Keratinocyte (primary cell): ENCODE results near the gene RCCD1. TPM values are rescaled to one million over a fixed set of nuclear protein-coding genes. Genes with fewer than 3 reads are reported as not detected.

ENCODE experiments used
- DNase-seq: peaks from one replicate; pipeline ENCODE4 v3.0.0-alpha.2; 2011; ENCODE audit warnings: low read depth, missing footprints, low spot score
- FAIRE-seq: peaks from 2 replicates; lab custom pipeline; 2011; peaks lifted over from hg19 to GRCh38; lab: Jason Lieb, UNC
- H2AFZ ChIP-seq: 2 replicates; pipeline ENCODE4 v1.6.0; 2012; ENCODE audit warnings: low read length, control low read depth, inconsistent platforms; ENCODE audit not compliant: control insufficient read depth
- H3K27ac ChIP-seq: 2 replicates; pipeline ENCODE4 v1.5.1; 2011; ENCODE audit warnings: low read length; ENCODE audit not compliant: control insufficient read depth, insufficient read depth
- H3K27me3 ChIP-seq: 3 replicates; pipeline ENCODE4 v1.6.0; 2011; ENCODE audit warnings: low read length; ENCODE audit not compliant: control insufficient read depth, insufficient read depth; ENCODE audit errors: extremely low read depth
- H3K36me3 ChIP-seq, 2 experiments: 2 replicates in 1 of 2; 3 replicates in 1 of 2; pipeline ENCODE4 v1.5.1; 2011; ENCODE audit warnings: low read length in 2 of 2, mild to moderate bottlenecking in 1 of 2; ENCODE audit not compliant: control insufficient read depth in 2 of 2, insufficient read depth in 2 of 2; ENCODE audit errors: extremely low read depth in 1 of 2
- H3K4me1 ChIP-seq: 3 replicates; pipeline ENCODE4 v1.5.1; 2011; ENCODE audit warnings: low read length; ENCODE audit not compliant: control insufficient read depth, insufficient read depth; ENCODE audit errors: extremely low read depth
- H3K4me2 ChIP-seq: 3 replicates; pipeline ENCODE4 v1.6.0; 2011; ENCODE audit warnings: low read depth, low read length; ENCODE audit not compliant: control insufficient read depth, insufficient read depth; ENCODE audit errors: extremely low read depth
- H3K4me3 ChIP-seq, 3 experiments: fragments of 200-600 bp in 1 of 3; sonication (generic) in 1 of 3; 2 replicates in 2 of 3; 3 replicates in 1 of 3; pipeline ENCODE4 v1.5.1; 2011 to 2016; ENCODE audit warnings: low read length in 3 of 3, mild to moderate bottlenecking in 3 of 3, control low read depth in 2 of 3, inconsistent platforms in 1 of 3, low read depth in 1 of 3, mixed read lengths in 1 of 3, mixed run types in 1 of 3, moderate library complexity in 1 of 3; ENCODE audit not compliant: control insufficient read depth in 2 of 3, insufficient read depth in 2 of 3; ENCODE audit errors: extremely low read depth in 1 of 3
- H3K79me2 ChIP-seq: 2 replicates; pipeline ENCODE4 v1.6.0; 2012; ENCODE audit warnings: low read length; ENCODE audit not compliant: control insufficient read depth, insufficient read depth
- H3K9ac ChIP-seq: 3 replicates; pipeline ENCODE4 v1.6.0; 2011; ENCODE audit warnings: low read length; ENCODE audit not compliant: control insufficient read depth, insufficient read depth; ENCODE audit errors: extremely low read depth
- H3K9me1 ChIP-seq: 3 replicates; pipeline ENCODE4 v1.6.0; 2011; ENCODE audit warnings: low read length; ENCODE audit not compliant: control insufficient read depth, insufficient read depth; ENCODE audit errors: extremely low read depth
- H3K9me3 ChIP-seq: 2 replicates; pipeline ENCODE4 v1.5.1; 2012; ENCODE audit warnings: low read depth, low read length; ENCODE audit not compliant: control insufficient read depth
- H4K20me1 ChIP-seq: 3 replicates; pipeline ENCODE4 v1.6.0; 2011; ENCODE audit warnings: low read length; ENCODE audit not compliant: control insufficient read depth, insufficient read depth; ENCODE audit errors: extremely low read depth
- EZH2 ChIP-seq: IDR thresholded peaks from one replicate; pipeline ENCODE4 v1.6.1; 2012; ENCODE audit warnings: inconsistent platforms, mild to moderate bottlenecking, low read length, moderate library complexity
- dilution Hi-C: fragments of 300-500 bp; cut with MboI; formaldehyde crosslinking; loops from one replicate; pipeline ENCODE4 v1.7.0; 2020; ENCODE audit warnings: low sequenced_read_pairs; ENCODE audit not compliant: extremely low pct_ligation_motif_present
- polyA plus RNA-seq, 5 experiments: library from polyadenylated mRNA; depleted of rRNA in 3 of 5; stranded (reverse) in 3 of 5; stranded (forward) in 1 of 5; unstranded in 1 of 5; fragments of >200 nt; gene quantifications; 1 replicate in 1 of 5; 2 replicates in 3 of 5; 3 replicates in 1 of 5; pipeline versions ENCODE4 v1.2.1 to v1.2.3, GENCODE V29; 2011 to 2012; ENCODE audit warnings: missing spikeins in 2 of 5, low read depth in 1 of 5, low replicate concordance in 1 of 5
- TF ChIP-seq, protein P1 (sequence below), 3 experiments: IDR thresholded peaks in 1 of 3; conservative IDR thresholded peaks in 1 of 3; optimal IDR thresholded peaks in 1 of 3; 2 replicates in 2 of 3; 3 replicates in 1 of 3; pipeline versions ENCODE3 to v1.5.1; 2011; ENCODE audit warnings: low read length in 3 of 3, mild to moderate bottlenecking in 3 of 3, moderate library complexity in 2 of 3, control low read depth in 1 of 3, inconsistent platforms in 1 of 3; ENCODE audit not compliant: insufficient read depth in 2 of 3; ENCODE audit errors: extremely low read depth in 1 of 3

The RCCD1 gene
- polyA plus RNA-seq, 1 donor (not counting 4 experiments of a cell fraction or from before 2014, with no cell fraction given), result 7.8 TPM

DNA sequence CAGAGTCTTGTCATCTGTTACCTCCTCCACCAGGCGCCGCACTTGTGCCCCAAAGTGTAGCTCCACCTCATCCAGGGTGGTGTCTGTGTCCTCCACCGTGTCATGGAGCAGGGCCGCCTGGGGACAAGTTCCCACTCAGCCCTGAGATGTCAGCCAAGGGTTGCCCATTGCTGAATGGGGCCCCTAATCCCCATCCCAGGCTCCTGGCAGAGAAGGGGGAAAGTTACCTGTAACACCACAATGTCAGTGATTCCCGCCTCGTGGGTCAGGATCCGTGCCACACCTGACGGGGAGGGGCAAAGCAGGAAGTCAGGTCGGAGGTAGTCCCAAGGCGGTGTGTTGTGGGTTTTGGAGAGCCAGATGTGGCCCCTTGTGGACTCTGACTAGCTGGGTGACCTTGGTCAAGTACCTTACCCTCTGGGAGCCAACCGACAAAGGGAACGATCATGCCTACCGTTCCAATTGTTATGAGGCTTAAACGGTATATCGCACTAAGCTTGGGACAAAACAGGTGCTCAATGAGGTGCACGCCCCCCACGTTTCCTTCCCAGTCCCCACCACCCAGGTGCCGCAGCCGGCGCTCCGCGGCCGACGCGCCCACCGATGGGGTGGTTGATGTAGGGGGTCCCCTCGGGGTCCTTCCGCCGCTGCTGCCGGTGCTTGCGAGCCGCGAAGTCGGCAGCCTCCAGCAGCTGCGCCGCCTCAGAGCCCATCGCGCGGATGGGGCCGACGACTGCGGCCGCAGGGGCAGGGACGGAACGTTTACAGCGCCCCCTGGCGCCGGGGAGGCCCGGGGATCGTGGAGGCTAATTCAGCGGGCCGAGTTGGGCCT is 22.6 kb upstream of the RCCD1 start, which contains the start of gene HDDC3:
Gene HDDC3, minus strand, starts transcription at position 722 of the 832 bp plus-strand sequence. Its CDS starts 9 bp downstream, at position 713.
- Histone ChIP-seq H2AFZ (peak within 1 kb of the TSS; percentile 92), H3K4me2 (peak within 1 kb of the TSS; percentile 90), H3K27me3 (no peaks in the 10 kb centered on the region), H3K9ac (peak within 1 kb of the TSS; percentile 76), H3K27ac (peak within 1 kb of the TSS; percentile 83), H3K36me3 (peaks cover 3 to 5% of the 10 kb centered on the region in 2 experiments), H3K4me1 (peaks cover 39% of the 10 kb centered on the region), H3K9me1 (no peaks in the 10 kb centered on the region), H3K9me3 (no peaks in the 10 kb centered on the region), H3K79me2 (peaks cover 17% of the 10 kb centered on the region), H4K20me1 (no peaks in the 10 kb centered on the region), H3K4me3 (peak within 1 kb of the TSS; percentile 78 to 91 (median 89))
- FAIRE-seq, result no peak
- DNase-seq, result peak; percentile 72
- dilution Hi-C loops, result no loop called here
- TF ChIP-seq, protein P1, sequence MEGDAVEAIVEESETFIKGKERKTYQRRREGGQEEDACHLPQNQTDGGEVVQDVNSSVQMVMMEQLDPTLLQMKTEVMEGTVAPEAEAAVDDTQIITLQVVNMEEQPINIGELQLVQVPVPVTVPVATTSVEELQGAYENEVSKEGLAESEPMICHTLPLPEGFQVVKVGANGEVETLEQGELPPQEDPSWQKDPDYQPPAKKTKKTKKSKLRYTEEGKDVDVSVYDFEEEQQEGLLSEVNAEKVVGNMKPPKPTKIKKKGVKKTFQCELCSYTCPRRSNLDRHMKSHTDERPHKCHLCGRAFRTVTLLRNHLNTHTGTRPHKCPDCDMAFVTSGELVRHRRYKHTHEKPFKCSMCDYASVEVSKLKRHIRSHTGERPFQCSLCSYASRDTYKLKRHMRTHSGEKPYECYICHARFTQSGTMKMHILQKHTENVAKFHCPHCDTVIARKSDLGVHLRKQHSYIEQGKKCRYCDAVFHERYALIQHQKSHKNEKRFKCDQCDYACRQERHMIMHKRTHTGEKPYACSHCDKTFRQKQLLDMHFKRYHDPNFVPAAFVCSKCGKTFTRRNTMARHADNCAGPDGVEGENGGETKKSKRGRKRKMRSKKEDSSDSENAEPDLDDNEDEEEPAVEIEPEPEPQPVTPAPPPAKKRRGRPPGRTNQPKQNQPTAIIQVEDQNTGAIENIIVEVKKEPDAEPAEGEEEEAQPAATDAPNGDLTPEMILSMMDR (optimal IDR thresholded peaks at IDR 0.05 in 1 of 3, IDR thresholded peaks at IDR 0.05 in 1 of 3, conservative IDR thresholded peaks at IDR 0.05 in 1 of 3; ENCODE audit: extremely low read depth in 1 of 3, insufficient read depth in 2 of 3, low read length in 3 of 3), result peak; percentile 80 to 97 (median 89)
- no peak for TF ChIP-seq EZH2

DNA sequence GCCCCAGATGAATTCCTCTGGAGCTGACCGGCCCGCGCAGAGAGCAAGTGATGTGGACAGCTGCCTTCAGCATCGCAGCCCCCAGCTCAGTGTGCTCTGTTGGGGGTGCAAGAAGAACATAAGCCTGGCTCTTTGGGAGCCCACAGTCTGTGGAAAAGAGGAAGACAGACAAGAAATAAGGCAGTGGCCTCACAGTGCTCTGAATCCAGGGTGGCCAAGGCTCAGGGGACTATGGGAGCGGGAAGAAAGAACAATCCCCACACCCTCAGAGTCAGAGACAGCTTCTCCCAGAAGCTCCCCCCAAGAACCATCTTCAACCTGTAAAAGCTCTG is 22.1 kb upstream of the RCCD1 start:
- no peak for FAIRE-seq

More for the DNA sequence above, 22.1 kb upstream of the RCCD1 start:
- Histone ChIP-seq H3K27me3 (no peaks in the 10 kb centered on the region), H3K9ac (peak overlapping the region; percentile 76), H3K4me1 (peaks cover 39% of the 10 kb centered on the region), H3K4me2 (peak overlapping the region; percentile 27), H3K9me1 (no peaks in the 10 kb centered on the region), H3K9me3 (no peaks in the 10 kb centered on the region), H4K20me1 (no peaks in the 10 kb centered on the region), H3K79me2 (peaks cover 18% of the 10 kb centered on the region), H2AFZ (peak overlapping the region; percentile 89), H3K4me3 (peak overlapping the region; percentile 78 to 91 (median 89)), H3K27ac (no peak overlapping the region), H3K36me3 (peaks cover 3 to 5% of the 10 kb centered on the region in 2 experiments)
- dilution Hi-C loops, result no loop called here
- DNase-seq, result no peak
- no peak for TF ChIP-seq EZH2
- TF ChIP-seq, protein P1 (optimal IDR thresholded peaks at IDR 0.05 in 1 of 3, IDR thresholded peaks at IDR 0.05 in 1 of 3, conservative IDR thresholded peaks at IDR 0.05 in 1 of 3; ENCODE audit: extremely low read depth in 1 of 3, insufficient read depth in 2 of 3, low read length in 3 of 3), result no peak
